Measurements from ENCODE around the gene FOXC1. TPM values are rescaled to one million over a fixed set of nuclear protein-coding genes. Genes with fewer than 3 reads are reported as not detected.

FOXC1 gene
- 6.2 and 6.5 TPM in 2 replicates for total RNA-seq

GRCh38 chr6:1609648-1610496 lies at the start of gene FOXC1:
FOXC1 (plus strand) TSS chr6:1609915; CDS start chr6:1610446, 531 bp downstream.

Other genes starting within 250 kb of the FOXC1 start
- 0.09 TPM in 1 of 2 replicates, not detected in the other for gene FOXF2, start 220.3 kb upstream of the FOXC1 start, total RNA-seq

All from endothelial cell of coronary artery (primary cell).